GOT3 (cell line): Measurements from ENCODE around the gene USP12.
"Not testable (repeated sequence)": the region's sequence is repeated elsewhere in the genome, so short reads cannot be mapped to it uniquely, and the experiment has no call there.

Experiments
- DNase-seq: peaks from one replicate; lab custom pipeline; 2025; ENCODE audit warnings: mixed read lengths; lab: John Stamatoyannopoulos, UW

Gene USP12

GRCh38 chr13:27171244-27171826 is at the start of gene USP12:
Gene USP12, minus strand, starts transcription at chr13:27171811. Its CDS starts 172 bp downstream, at chr13:27171639.
- DNase-seq = no peak

- DNase-seq = no peak
These were observed 48.0 kb upstream of the USP12 start for GRCh38 chr13:27219611-27220010.

GRCh38 chr13:27218861-27219260 is 47.2 kb upstream of the USP12 start:
- DNase-seq = not testable (repeated sequence)

GRCh38 chr13:27217791-27218190 is 46.2 kb upstream of the USP12 start:
- not testable (repeated sequence) for DNase-seq

GRCh38 chr13:27213386-27213785 is 41.8 kb upstream of the USP12 start:
- DNase-seq = not testable (repeated sequence)

GRCh38 chr13:27211771-27212364 is 40.3 kb upstream of the USP12 start:
- peak; percentile 6 for DNase-seq

GRCh38 chr13:27211271-27211670 is 39.7 kb upstream of the USP12 start:
- no peak for DNase-seq

GRCh38 chr13:27208514-27208913 is 36.9 kb upstream of the USP12 start:
- no peak for DNase-seq

GRCh38 chr13:27203854-27204253 is 32.2 kb upstream of the USP12 start:
- no peak for DNase-seq

GRCh38 chr13:27203186-27203585 is 31.6 kb upstream of the USP12 start:
- no peak for DNase-seq

- DNase-seq = no peak
These were observed 30.1 kb upstream of the USP12 start for GRCh38 chr13:27201661-27202060.

- no peak for DNase-seq
These were observed 28.9 kb upstream of the USP12 start for GRCh38 chr13:27200413-27201070.

- no peak for DNase-seq
These were observed 28.1 kb upstream of the USP12 start for GRCh38 chr13:27199696-27200095.

- no peak for DNase-seq
These were observed 27.6 kb upstream of the USP12 start for GRCh38 chr13:27199211-27199610.

- no peak for DNase-seq
These were observed 23.5 kb upstream of the USP12 start for GRCh38 chr13:27194895-27195764.

GRCh38 chr13:27194209-27194608 is 22.6 kb upstream of the USP12 start:
- DNase-seq = no peak

GRCh38 chr13:27193496-27193895 is 21.9 kb upstream of the USP12 start:
- no peak for DNase-seq

GRCh38 chr13:27192973-27193372 is 21.4 kb upstream of the USP12 start:
- DNase-seq = no peak

- DNase-seq = not testable (repeated sequence)
These were observed 20.8 kb upstream of the USP12 start for GRCh38 chr13:27192367-27192766.

- no peak for DNase-seq
These were observed 17.6 kb upstream of the USP12 start for GRCh38 chr13:27189192-27189591.

- no peak for DNase-seq
These were observed 16.6 kb upstream of the USP12 start for GRCh38 chr13:27188239-27188638.

GRCh38 chr13:27186295-27186694 is 14.7 kb upstream of the USP12 start:
- no peak for DNase-seq
